H4 (cell line): ENCODE results near the gene TRAPPC13. TPM values are rescaled to one million over a fixed set of nuclear protein-coding genes. Genes with fewer than 3 reads are reported as not detected.
"Not testable (repeated sequence)": the region's sequence is repeated elsewhere in the genome, so short reads cannot be mapped to it uniquely, and the experiment has no call there.

Experiments used
- DNase-seq: peaks from one replicate; pipeline ENCODE4 v3.0.0-alpha.2; 2015; ENCODE audit warnings: low spot score
- total RNA-seq: library from RNA; depleted of rRNA; stranded (reverse); fragments of >200 nt; shearing (Covaris generic); gene quantifications from 2 replicates; pipeline ENCODE4 v1.2.3, GENCODE V29; 2014; rRNA removed

TRAPPC13 gene, protein sequence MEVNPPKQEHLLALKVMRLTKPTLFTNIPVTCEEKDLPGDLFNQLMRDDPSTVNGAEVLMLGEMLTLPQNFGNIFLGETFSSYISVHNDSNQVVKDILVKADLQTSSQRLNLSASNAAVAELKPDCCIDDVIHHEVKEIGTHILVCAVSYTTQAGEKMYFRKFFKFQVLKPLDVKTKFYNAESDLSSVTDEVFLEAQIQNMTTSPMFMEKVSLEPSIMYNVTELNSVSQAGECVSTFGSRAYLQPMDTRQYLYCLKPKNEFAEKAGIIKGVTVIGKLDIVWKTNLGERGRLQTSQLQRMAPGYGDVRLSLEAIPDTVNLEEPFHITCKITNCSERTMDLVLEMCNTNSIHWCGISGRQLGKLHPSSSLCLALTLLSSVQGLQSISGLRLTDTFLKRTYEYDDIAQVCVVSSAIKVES
- total RNA-seq, result 20.7 and 38.0 TPM in 2 replicates

DNA sequence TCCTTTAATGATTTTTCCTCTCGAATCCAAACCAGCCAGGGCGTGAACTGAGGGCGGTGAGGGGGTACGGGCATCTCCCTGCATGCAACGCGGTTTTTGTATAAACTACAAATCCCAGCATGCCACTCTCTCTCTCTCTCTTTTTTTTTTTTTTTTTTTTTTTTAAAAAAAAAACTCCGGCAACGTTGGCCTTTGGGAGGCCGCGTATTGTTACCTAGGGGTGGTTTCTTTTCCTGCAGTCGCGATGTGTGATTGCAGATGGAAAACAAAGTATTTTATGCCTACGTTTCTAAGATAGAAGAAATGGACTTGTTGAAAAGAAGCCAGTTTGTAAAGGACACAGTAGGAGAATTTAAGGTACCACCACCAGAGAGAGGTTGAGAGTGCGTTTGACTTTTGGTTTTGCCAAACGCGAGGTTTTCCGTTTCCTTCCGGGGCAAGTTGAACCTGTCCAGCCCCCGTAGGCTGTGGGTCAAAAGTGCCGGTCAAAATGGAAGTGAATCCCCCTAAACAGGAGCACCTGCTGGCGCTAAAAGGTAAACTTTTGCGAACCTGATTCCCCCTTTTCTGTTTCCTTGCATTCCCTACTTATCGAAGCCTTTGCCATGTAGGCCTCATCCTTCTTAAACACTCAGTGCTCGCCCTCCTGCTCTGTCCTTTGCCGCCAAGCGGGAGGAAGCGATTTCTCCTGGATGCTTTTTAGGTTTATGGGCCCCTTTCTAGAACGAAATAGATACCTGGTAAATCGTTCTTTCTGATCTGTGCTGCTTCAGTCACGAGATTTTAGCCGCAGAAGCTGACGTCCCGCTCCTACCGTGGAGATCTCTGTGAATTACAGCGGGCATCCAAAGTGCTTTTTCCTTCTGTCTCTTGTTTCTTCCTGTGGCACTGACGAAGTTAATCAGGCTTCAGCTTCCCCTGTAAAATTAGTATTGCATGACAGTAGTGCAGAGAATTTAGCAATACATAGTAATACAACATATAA is at the start of gene TRAPPC13, which contains the start of gene SHLD3:
TRAPPC13 (plus strand) TSS at position 457 of the 985 bp plus-strand sequence; CDS start at position 491, 34 bp downstream.
SHLD3 (plus strand) TSS at position 457 of the 985 bp plus-strand sequence. CDS start 4,561 bp downstream, outside the sequence.
- peak; percentile 85 for DNase-seq

- peak; percentile 53 for DNase-seq
Measured at GRCh38 chr5:65577141-65577540, 47.7 kb upstream of the TRAPPC13 start.

- DNase-seq, result no peak
Measured at GRCh38 chr5:65588694-65589093, 36.1 kb upstream of the TRAPPC13 start.

DNA sequence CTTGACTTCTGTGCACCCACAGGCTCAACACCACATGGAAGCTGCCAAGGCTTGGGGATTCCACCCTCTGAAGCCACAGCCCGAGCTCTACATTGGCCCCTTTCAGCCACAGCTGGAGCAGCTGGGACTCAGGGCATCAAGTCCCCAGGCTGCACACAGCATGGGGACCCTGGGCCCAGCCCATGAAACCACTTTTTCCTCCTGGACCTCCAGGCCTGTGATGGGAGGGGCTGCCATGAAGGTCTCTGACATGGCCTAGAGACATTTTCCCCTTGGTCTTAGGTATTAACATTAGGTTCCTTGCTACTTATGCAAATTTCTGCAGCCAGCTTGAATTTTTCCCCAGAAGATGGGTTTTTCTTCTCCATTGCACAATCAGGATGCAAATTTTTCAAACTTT is 23.1 kb upstream of the TRAPPC13 start:
- DNase-seq, result not testable (repeated sequence)

- no peak for DNase-seq
Measured at GRCh38 chr5:65611524-65611923, 13.3 kb upstream of the TRAPPC13 start.

DNA sequence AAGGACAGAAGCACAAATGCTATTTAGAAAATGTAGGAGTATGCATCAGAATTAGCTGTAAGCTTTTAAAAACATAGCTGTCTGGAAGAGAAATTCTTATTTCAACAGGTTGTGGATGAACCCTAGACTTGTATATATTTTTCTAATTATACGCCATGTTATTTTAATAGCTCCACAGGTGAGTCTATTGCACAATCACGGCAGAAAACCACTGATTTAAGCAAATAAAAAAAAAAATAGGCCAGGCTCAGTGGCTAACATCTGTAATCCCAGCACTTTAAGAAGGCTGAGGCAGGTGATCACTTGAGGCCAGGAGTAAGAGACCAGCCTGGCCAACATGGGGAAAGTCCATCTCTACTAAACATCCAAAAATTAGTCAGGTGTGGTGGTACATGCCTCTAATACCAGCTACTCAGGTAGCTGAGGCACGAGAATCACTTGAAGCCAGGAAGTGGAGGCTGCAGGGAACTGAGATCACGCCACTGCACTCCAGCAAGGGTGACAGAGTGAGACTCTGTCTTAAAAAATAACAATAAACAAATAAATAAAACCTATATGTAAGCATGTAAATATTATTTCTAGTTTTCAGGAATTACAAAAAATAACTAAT is 12.4 kb upstream of the TRAPPC13 start:
- DNase-seq, result no peak

DNA sequence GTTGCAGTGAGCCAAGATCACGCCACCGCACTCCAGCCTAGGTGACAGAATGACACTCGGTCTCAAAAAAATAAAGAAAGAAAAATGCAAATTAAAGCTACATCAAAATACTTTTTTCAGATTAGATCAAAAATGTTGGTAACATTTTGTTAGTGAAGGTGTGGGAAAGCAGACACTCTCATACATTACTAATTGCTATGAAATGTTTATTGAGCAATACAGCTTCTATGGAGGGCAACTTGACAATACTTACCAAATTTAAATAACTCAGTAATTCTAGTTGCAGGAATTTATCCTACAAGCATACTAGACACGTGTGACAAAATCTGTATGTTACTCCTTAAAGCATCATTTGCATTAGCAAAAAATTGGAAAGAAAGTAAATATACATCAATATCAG is 4.8 kb upstream of the TRAPPC13 start:
- DNase-seq, result no peak

- DNase-seq, result not testable (repeated sequence)
Measured at GRCh38 chr5:65621961-65622360, 2.9 kb upstream of the TRAPPC13 start.

- no peak for DNase-seq
Measured at GRCh38 chr5:65623482-65623881, 1.3 kb upstream of the TRAPPC13 start.

GRCh38 chr5:65624025-65624570 is 729 bp upstream of the TRAPPC13 start, which contains the start of gene TRIM23:
Gene TRIM23, minus strand, starts transcription at chr5:65624333. Its CDS starts 59 bp downstream, at chr5:65624274.
- peak; percentile 90 for DNase-seq

- DNase-seq, result no peak
Measured at GRCh38 chr5:65625743-65626142, 916 bp downstream of the TRAPPC13 start.

- DNase-seq, result no peak
Measured at GRCh38 chr5:65630981-65631380, 6.2 kb downstream of the TRAPPC13 start.

DNA sequence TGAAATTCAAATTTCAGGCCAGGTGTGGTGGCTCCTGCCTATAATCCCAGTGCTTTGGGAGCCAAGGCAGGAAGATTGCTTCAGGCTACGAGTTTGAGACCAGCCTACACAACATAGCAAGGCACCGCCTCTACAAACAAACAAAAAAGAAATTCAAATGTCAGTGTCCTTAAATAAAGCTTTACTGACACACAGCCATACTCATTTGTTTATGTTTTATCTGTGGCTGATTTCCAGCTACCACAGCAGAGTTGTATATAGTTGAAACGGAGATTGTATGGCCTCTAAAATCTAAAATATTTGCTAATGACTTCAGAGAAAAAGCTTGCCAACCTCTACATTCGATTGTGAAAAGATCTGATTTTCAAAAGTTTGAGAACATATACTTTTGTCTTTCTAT is 15.4 kb downstream of the TRAPPC13 start:
- no peak for DNase-seq

DNA sequence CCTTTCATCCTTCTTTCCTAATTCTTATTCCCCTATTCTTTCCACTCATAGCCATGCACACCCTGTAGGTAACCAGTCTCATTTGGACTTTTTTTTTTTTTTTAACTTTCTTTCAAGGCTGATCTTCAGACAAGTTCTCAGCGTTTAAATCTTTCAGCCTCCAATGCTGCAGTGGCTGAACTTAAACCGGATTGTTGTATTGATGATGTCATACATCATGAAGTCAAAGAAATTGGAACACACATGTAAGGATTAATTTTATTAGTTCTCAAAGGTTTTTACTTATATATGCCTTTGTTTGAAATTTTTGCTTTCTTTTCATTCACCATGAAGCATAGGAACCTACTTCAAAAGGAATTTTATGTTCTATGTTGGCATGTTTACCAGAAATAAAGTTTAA is 22.1 kb downstream of the TRAPPC13 start:
- no peak for DNase-seq

- DNase-seq, result no peak
Measured at GRCh38 chr5:65647941-65648340, 23.1 kb downstream of the TRAPPC13 start.

DNA sequence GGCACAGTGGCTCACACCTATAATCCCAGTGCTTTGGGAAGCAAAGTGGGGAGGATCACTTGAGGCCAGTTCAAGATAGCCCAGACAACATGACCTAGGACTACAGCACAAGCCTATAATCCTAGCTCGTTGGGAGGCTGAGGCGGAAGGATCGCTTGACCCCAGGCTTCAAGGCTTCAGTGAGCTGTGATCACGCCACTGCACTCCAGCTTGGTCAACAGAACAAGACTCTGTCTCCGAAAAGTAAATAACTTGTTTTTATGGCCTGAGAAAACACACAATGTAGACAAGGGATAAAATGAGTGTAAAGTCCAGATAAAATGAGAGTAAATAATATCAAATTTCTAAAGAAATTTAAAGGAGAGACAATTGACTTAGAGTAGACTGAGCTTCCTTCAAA is 26.3 kb downstream of the TRAPPC13 start:
- DNase-seq, result no peak

DNA sequence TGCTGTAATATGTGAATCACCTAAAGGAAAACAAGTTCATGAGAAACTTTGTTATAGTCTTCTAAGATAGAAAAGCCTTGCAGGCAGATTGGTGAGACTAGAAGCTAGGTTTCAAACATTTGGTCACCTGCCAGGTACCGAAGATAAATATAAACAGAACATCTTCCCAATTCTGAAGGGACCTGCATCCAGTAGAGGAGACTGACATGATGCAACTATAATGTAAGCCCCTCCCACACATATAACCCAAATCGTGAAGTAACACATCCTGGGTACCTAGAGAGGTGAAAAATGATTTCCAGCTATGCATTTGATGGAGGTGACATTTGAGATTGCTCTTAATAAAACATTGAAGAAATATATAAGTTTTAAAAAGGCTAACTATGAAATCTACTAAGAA is 29.9 kb downstream of the TRAPPC13 start:
- DNase-seq, result no peak

- DNase-seq, result no peak
Measured at GRCh38 chr5:65663804-65664521, 39.1 kb downstream of the TRAPPC13 start.

DNA sequence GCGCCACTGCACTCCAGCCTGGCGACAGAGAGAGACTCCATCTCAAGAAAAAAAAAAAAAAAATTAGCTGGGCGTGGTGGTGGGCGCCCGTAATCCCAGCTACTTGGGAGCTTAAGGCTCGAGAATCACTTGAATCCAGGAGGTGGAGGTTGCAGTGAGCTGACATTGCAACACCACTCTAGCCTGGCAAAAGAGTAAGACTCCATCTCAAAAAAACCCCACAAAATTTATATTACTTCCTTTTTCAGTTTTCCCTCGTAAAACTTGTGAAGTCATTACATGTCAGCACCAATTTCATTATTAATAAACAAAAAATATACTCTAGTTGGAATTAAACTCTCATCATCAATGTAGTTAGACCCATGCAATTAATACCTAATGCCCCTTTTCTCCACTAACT is 43.9 kb downstream of the TRAPPC13 start:
- no peak for DNase-seq

DNA sequence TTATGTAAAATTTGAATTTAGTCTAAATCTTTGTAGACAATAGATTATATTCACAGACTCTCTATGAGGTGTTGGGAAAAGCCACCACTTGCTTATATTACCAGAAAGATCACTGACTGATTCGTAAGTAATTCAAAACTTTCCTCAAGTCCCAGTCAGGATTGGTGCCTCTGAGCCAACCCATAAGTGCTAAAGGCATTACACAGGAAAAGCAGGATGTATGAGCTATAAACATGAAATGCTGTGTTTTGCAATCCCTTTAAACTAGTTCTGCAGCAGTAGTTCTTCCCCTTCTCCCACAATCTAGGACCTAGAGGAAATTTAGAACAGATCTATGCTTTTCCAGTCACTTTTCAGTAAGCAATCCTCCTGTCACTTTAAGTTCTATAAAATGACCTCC is 48.0 kb downstream of the TRAPPC13 start:
- DNase-seq, result peak; percentile 5

DNA sequence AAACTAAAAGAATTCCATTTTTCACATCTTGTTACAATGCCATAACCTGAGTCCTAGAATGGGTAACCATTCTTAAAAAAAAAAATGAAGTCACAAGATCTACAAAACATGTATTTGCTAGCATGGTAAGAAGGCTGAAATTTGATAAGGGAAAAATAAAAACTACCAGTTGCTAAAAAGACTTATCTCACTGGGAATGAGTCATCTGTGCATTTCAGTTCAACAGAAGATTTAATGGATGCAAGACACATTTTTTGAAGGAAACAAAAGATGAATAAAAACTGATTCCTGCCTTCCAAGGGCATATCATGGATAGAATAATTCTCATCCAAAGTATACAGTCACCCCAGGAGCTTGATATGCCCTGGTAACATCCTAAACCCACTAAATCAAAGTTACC is 49.9 kb downstream of the TRAPPC13 start:
- DNase-seq, result no peak
